IMR-90 (cell line): ENCODE measurements around the gene LRRC58. TPM values are rescaled to one million over a fixed set of nuclear protein-coding genes. Genes with fewer than 3 reads are reported as not detected.

Source experiments
- ATAC-seq: fragments of 200-7000 bp; cut with Tn5 transposase; 2 replicates; pipeline ENCODE4 v1.9.1; 2020; ENCODE audit warnings: low read depth, mild to moderate bottlenecking, moderate library complexity
- BruUV-seq: library from RNA; stranded (reverse); fragments of 400-500 nt; replicated peaks from 2 replicates; lab custom pipeline; 2021; lab: Mats Ljungman, UMichigan
- CTCF ChIA-PET: fragments of 300-600 bp; formaldehyde crosslinking; extraction: SDS; loops from one replicate; lab custom pipeline; 2021; ENCODE audit warnings: antibody characterized with exemption; lab: Yijun Ruan, JAX
- POLR2A ChIA-PET: fragments of 300-600 bp; sonication (Branson Sonifier 250); formaldehyde crosslinking; loops from one replicate; lab custom pipeline; 2022; ENCODE audit warnings: antibody characterized with exemption; ENCODE audit not compliant: unreplicated experiment; lab: Charles Lee
- DNase-seq: peaks from one replicate; pipeline ENCODE4 v3.0.0; 2013
- H2AFZ ChIP-seq: replicated peaks from 2 replicates; pipeline ENCODE3; 2013; ENCODE audit warnings: low read length, mild to moderate bottlenecking; ENCODE audit not compliant: poor library complexity
- H2AK5ac ChIP-seq: 2 replicates; pipeline ENCODE4 v1.6.1; 2013; ENCODE audit warnings: low read depth, low read length, inconsistent platforms
- H2AK9ac ChIP-seq: replicated peaks from 2 replicates; pipeline ENCODE3; 2013; ENCODE audit warnings: mild to moderate bottlenecking, low read depth, low read length, moderate library complexity; ENCODE audit not compliant: poor library complexity
- H2BK120ac ChIP-seq: 2 replicates; pipeline ENCODE4 v1.6.1; 2013; ENCODE audit warnings: low read depth, low read length, inconsistent platforms
- H2BK15ac ChIP-seq: 3 replicates; pipeline ENCODE4 v1.6.1; 2013; ENCODE audit warnings: low read depth, low read length, inconsistent platforms
- H2BK20ac ChIP-seq: 2 replicates; pipeline ENCODE4 v1.6.1; 2013; ENCODE audit warnings: low read depth, mild to moderate bottlenecking, inconsistent platforms, low read length, moderate library complexity
- H2BK5ac ChIP-seq: 2 replicates; pipeline ENCODE4 v1.6.1; 2013; ENCODE audit warnings: mild to moderate bottlenecking, low read depth, low read length, inconsistent platforms; ENCODE audit not compliant: poor library complexity, severe bottlenecking
- H3K14ac ChIP-seq: replicated peaks from 2 replicates; pipeline ENCODE4 v1.6.1; 2013; ENCODE audit warnings: low read depth, low read length, inconsistent platforms
- H3K18ac ChIP-seq: 2 replicates; pipeline ENCODE4 v1.6.1; 2013; ENCODE audit warnings: low read depth, low read length, control low read depth
- H3K23ac ChIP-seq: 2 replicates; pipeline ENCODE4 v1.6.1; 2013; ENCODE audit warnings: low read depth, low read length, inconsistent platforms
- H3K27ac ChIP-seq: 2 replicates; pipeline ENCODE4 v1.5.1; 2013; ENCODE audit warnings: mild to moderate bottlenecking, control low read depth, low read length; ENCODE audit not compliant: insufficient read depth
- H3K27me3 ChIP-seq: 2 replicates; pipeline ENCODE4 v1.6.1; 2013; ENCODE audit warnings: low read length; ENCODE audit not compliant: control insufficient read depth, insufficient read depth
- H3K36me3 ChIP-seq: 2 replicates; pipeline ENCODE4 v1.6.1; 2013; ENCODE audit warnings: low read length, mixed read lengths; ENCODE audit not compliant: control insufficient read depth, insufficient read depth
- H3K4ac ChIP-seq: 2 replicates; pipeline ENCODE4 v1.6.1; 2013; ENCODE audit warnings: low read depth, low read length, inconsistent platforms
- H3K4me1 ChIP-seq: 2 replicates; pipeline ENCODE4 v1.6.1; 2013; ENCODE audit warnings: low read length, mixed read lengths; ENCODE audit not compliant: control insufficient read depth, insufficient read depth
- H3K4me2 ChIP-seq: 2 replicates; pipeline ENCODE4 v1.6.1; 2013; ENCODE audit warnings: low read depth, mild to moderate bottlenecking, control low read depth, low read length, moderate library complexity
- H3K4me3 ChIP-seq: 2 replicates; pipeline ENCODE4 v1.5.1; 2013; ENCODE audit warnings: low read depth, mild to moderate bottlenecking, control low read depth, low read length, moderate library complexity; ENCODE audit not compliant: insufficient read depth
- H3K56ac ChIP-seq: 2 replicates; pipeline ENCODE4 v1.6.1; 2013; ENCODE audit warnings: low read length, inconsistent platforms; ENCODE audit not compliant: insufficient read depth; ENCODE audit errors: extremely low read depth
- H3K79me1 ChIP-seq, 2 experiments: 2 replicates each; pipeline ENCODE4 v1.6.1; 2013; ENCODE audit warnings: low read length in 2 of 2, inconsistent platforms in 1 of 2, low read depth in 1 of 2
- H3K9ac ChIP-seq: 2 replicates; pipeline ENCODE4 v1.6.1; 2013; ENCODE audit warnings: low read depth, low read length, control low read depth
- H3K9me1 ChIP-seq: 2 replicates; pipeline ENCODE4 v1.6.1; 2013; ENCODE audit warnings: low read length, inconsistent platforms; ENCODE audit not compliant: insufficient read depth
- H3K9me3 ChIP-seq: 2 replicates; pipeline ENCODE4 v1.6.1; 2013; ENCODE audit warnings: low read length; ENCODE audit not compliant: control insufficient read depth, insufficient read depth
- H4K20me1 ChIP-seq: 2 replicates; pipeline ENCODE4 v1.6.1; 2013; ENCODE audit warnings: low read length, inconsistent platforms; ENCODE audit not compliant: insufficient read depth
- H4K5ac ChIP-seq: 2 replicates; pipeline ENCODE4 v1.6.1; 2013; ENCODE audit warnings: mild to moderate bottlenecking, low read depth, low read length, control low read depth
- H4K8ac ChIP-seq, 2 experiments: 2 replicates each; pipeline ENCODE4 v1.6.1; 2013; ENCODE audit warnings: low read depth in 2 of 2, low read length in 2 of 2, control low read depth in 1 of 2, inconsistent platforms in 1 of 2
- H4K91ac ChIP-seq: 2 replicates; pipeline ENCODE4 v1.6.1; 2013; ENCODE audit warnings: low read depth, low read length, inconsistent platforms; ENCODE audit not compliant: insufficient read depth
- BHLHE40 ChIP-seq: fragments of 150-350 bp; IDR thresholded peaks from 2 replicates; pipeline ENCODE4 v1.6.1; 2016; ENCODE audit warnings: mild to moderate bottlenecking, low read depth, low read length
- CEBPB ChIP-seq: IDR thresholded peaks from 2 replicates; pipeline ENCODE4 v1.6.1; 2012; ENCODE audit warnings: low read depth, low read length, improper control_type of control experiment
- CHD1 ChIP-seq: IDR thresholded peaks from 2 replicates; pipeline ENCODE4 v1.6.1; 2012; ENCODE audit warnings: low read depth, low read length, improper control_type of control experiment
- FOS ChIP-seq: fragments of 150-350 bp; IDR thresholded peaks from 2 replicates; pipeline ENCODE4 v1.6.1; 2016; ENCODE audit warnings: low read depth, low read length
- MAFK ChIP-seq: IDR thresholded peaks from 2 replicates; pipeline ENCODE4 v1.6.1; 2012; ENCODE audit warnings: low read depth, low read length, improper control_type of control experiment
- MAZ ChIP-seq: IDR thresholded peaks from 2 replicates; pipeline ENCODE4 v1.6.1; 2012; ENCODE audit warnings: low read depth, mild to moderate bottlenecking, low read length, improper control_type of control experiment, moderate library complexity, borderline replicate concordance
- MXI1 ChIP-seq: IDR thresholded peaks from 2 replicates; pipeline ENCODE4 v1.6.1; 2012; ENCODE audit warnings: low read depth, mild to moderate bottlenecking, low read length, moderate library complexity, borderline replicate concordance
- NFE2L2 ChIP-seq: fragments of 150-350 bp; IDR thresholded peaks from 2 replicates; pipeline ENCODE4 v1.6.1; 2016; ENCODE audit warnings: low read depth, mild to moderate bottlenecking, low read length
- POLR2A ChIP-seq: IDR thresholded peaks from 2 replicates; pipeline ENCODE4 v1.6.1; 2012; ENCODE audit warnings: mild to moderate bottlenecking, low read depth, low read length
- RAD21 ChIP-seq: IDR thresholded peaks from 2 replicates; pipeline ENCODE4 v1.6.1; 2012; ENCODE audit warnings: low read length, improper control_type of control experiment
- RCOR1 ChIP-seq: IDR thresholded peaks from 2 replicates; pipeline ENCODE4 v1.6.1; 2012; ENCODE audit warnings: mild to moderate bottlenecking, low read length, improper control_type of control experiment; ENCODE audit not compliant: insufficient replicate concordance
- RFX5 ChIP-seq: IDR thresholded peaks from 2 replicates; pipeline ENCODE4 v1.8.0; 2012; ENCODE audit warnings: low read depth, mild to moderate bottlenecking, low read length, moderate library complexity
- SMC3 ChIP-seq: fragments of 150-350 bp; IDR thresholded peaks from 2 replicates; pipeline ENCODE4 v1.6.1; 2016; ENCODE audit warnings: low read depth, mild to moderate bottlenecking, antibody characterized with exemption, low read length, moderate library complexity
- WGBS, 2 experiments: methylation state at CpG; one replicate each; pipeline versions ENCODE4 v1.1.5 to v1.1.7; 2013; ENCODE audit warnings: missing lambda C conversion rate in 2 of 2; ENCODE audit not compliant: insufficient read length in 1 of 2; ENCODE audit errors: extremely low coverage in 2 of 2; 5-methylcytosine and 5-hydroxymethylcytosine counted together
- dilution Hi-C: fragments of 300-500 bp; cut with HindIII; formaldehyde crosslinking; loops from one replicate; pipeline ENCODE4 v1.14.3; 2018; ENCODE audit warnings: low sequenced_read_pairs; ENCODE audit not compliant: unreplicated experiment
- in situ Hi-C: fragments of 300-500 bp; cut with MboI; formaldehyde crosslinking; loops from 3 replicates; pipeline ENCODE4 v1.14.3; 2019; ENCODE audit warnings: low sequenced_read_pairs, inconsistent platforms, mixed read lengths
- intact Hi-C: fragments of 100-400 bp; cut with micrococcal nuclease; formaldehyde crosslinking; loops from 2 replicates; pipeline ENCODE4 v1.10.0; 2022
- polyA plus RNA-seq, 3 experiments: library from polyadenylated mRNA; depleted of rRNA; stranded (reverse); fragments of >200 nt; gene quantifications; 2 replicates each; pipeline ENCODE4 v1.2.3, GENCODE V29; 2012; ENCODE audit warnings: low replicate concordance in 1 of 3
- total RNA-seq: library from RNA; depleted of rRNA; stranded (reverse); fragments of >200 nt; gene quantifications from 2 replicates; pipeline ENCODE4 v1.2.3, GENCODE V29; 2012
- TF ChIP-seq, protein P1 (sequence below): fragments of 150-350 bp; IDR thresholded peaks from 2 replicates; pipeline ENCODE4 v1.6.1; 2017; ENCODE audit warnings: mild to moderate bottlenecking, antibody characterized with exemption, low read length, low read depth
- TF ChIP-seq, protein P2 (sequence below): conservative IDR thresholded peaks from 2 replicates; pipeline ENCODE4 v1.5.1; 2012; ENCODE audit warnings: mild to moderate bottlenecking, low read depth, low read length, improper control_type of control experiment
- TF ChIP-seq, protein P3 (sequence below): fragments of 150-350 bp; IDR thresholded peaks from 2 replicates; pipeline ENCODE4 v1.6.1; 2016; ENCODE audit warnings: low read depth, mild to moderate bottlenecking, low read length, moderate library complexity, borderline replicate concordance

The LRRC58 gene
- total and polyA plus RNA-seq, 2 of the 4 experiments (the other 2 are of a cell fraction): 5.0 to 13.4 TPM

DNA sequence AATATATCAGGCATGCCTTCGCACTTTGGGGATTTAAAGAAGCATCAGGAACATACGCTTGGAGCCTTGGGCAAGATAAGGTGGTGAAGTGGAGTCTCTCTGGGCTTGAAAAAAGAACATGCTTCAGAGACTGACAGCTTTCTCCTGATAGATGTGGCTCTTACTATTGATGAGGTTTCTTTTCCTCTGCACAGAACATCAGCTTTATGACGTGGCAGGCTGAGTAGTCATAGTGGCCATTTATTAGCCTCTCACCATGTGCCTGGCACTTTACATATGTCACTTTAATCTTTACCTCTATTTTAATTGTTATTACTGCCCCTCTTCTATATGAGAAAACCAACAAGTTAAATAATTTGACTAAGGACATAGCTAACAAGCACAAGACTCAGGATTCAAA lies 19.0 kb upstream of the LRRC58 start:
- ChIA-PET CTCF (interaction anchor here (2.0 kb wide), 1 partner anchor 9 kb away, joined by 4 read pairs; no protein-coding TSS in a partner anchor), POLR2A (no interaction called here)
- Histone ChIP-seq H3K9me3 (no peaks in the 10 kb centered on the region), H3K4ac (no peak overlapping the region), H2AFZ (no peak overlapping the region), H3K4me1 (no peaks in the 10 kb centered on the region; the same call in 1 of the 2 replicates), H3K27me3 (peaks cover 20% of the 10 kb centered on the region), H3K18ac (no peak overlapping the region), H3K79me1 (no peaks in the 10 kb centered on the region), H2BK5ac (no peak overlapping the region), H3K27ac (no peak overlapping the region), H2AK9ac (no peak overlapping the region), H4K20me1 (no peaks in the 10 kb centered on the region), H3K9ac (no peak overlapping the region), H2BK120ac (no peak overlapping the region), H3K56ac (no peak overlapping the region), H2BK20ac (no peak overlapping the region), H3K36me3 (no peaks in the 10 kb centered on the region), H3K14ac (no peak overlapping the region), H2AK5ac (no peak overlapping the region), H4K91ac (no peak overlapping the region), H3K4me2 (no peak overlapping the region), H4K5ac (no peak overlapping the region), H3K23ac (no peak overlapping the region), H4K8ac (no peak overlapping the region), H3K4me3 (no peak overlapping the region), H2BK15ac (no peak overlapping the region), H3K9me1 (no peaks in the 10 kb centered on the region; the same call in 1 of the 2 replicates)
- DNase-seq: no peak
- dilution Hi-C loops (no loop called here), intact Hi-C loops (no loop called here), in situ Hi-C loops (no loop called here)
- TF ChIP-seq RCOR1 (no peak), CHD1 (no peak), FOS (no peak), POLR2A (no peak), MAFK (no peak), SMC3 (no peak), MAZ (no peak), CEBPB (no peak), RAD21 (no peak), RFX5 (no peak), NFE2L2 (no peak), MXI1 (no peak), BHLHE40 (no peak)
- TF ChIP-seq, protein P1, sequence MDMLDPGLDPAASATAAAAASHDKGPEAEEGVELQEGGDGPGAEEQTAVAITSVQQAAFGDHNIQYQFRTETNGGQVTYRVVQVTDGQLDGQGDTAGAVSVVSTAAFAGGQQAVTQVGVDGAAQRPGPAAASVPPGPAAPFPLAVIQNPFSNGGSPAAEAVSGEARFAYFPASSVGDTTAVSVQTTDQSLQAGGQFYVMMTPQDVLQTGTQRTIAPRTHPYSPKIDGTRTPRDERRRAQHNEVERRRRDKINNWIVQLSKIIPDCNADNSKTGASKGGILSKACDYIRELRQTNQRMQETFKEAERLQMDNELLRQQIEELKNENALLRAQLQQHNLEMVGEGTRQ: no peak
- TF ChIP-seq, protein P2, sequence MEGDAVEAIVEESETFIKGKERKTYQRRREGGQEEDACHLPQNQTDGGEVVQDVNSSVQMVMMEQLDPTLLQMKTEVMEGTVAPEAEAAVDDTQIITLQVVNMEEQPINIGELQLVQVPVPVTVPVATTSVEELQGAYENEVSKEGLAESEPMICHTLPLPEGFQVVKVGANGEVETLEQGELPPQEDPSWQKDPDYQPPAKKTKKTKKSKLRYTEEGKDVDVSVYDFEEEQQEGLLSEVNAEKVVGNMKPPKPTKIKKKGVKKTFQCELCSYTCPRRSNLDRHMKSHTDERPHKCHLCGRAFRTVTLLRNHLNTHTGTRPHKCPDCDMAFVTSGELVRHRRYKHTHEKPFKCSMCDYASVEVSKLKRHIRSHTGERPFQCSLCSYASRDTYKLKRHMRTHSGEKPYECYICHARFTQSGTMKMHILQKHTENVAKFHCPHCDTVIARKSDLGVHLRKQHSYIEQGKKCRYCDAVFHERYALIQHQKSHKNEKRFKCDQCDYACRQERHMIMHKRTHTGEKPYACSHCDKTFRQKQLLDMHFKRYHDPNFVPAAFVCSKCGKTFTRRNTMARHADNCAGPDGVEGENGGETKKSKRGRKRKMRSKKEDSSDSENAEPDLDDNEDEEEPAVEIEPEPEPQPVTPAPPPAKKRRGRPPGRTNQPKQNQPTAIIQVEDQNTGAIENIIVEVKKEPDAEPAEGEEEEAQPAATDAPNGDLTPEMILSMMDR: no peak
- TF ChIP-seq, protein P3, sequence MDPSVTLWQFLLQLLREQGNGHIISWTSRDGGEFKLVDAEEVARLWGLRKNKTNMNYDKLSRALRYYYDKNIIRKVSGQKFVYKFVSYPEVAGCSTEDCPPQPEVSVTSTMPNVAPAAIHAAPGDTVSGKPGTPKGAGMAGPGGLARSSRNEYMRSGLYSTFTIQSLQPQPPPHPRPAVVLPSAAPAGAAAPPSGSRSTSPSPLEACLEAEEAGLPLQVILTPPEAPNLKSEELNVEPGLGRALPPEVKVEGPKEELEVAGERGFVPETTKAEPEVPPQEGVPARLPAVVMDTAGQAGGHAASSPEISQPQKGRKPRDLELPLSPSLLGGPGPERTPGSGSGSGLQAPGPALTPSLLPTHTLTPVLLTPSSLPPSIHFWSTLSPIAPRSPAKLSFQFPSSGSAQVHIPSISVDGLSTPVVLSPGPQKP: no peak
- no peak for ATAC-seq
- BruUV-seq: no TSS peak
- WGBS, 2 experiments: 80% methylated on average over 1 of the region's 3 CpGs; no CpG with 5 or more reads in 1 of the 2 experiments
